HG02981 (cell line): ENCODE results near the gene RNF38.
A peak's percentile ranks its signal among the peaks of the same experiment; 100 is the strongest.
"Not testable (repeated sequence)": the region's sequence is repeated elsewhere in the genome, so short reads cannot be mapped to it uniquely, and the experiment has no call there.

ENCODE experiments used
- ATAC-seq: cut with Tn5 transposase; IDR thresholded peaks from one replicate; pipeline ENCODE4 v1.9.1; 2021; ENCODE audit warnings: mild to moderate bottlenecking, moderate library complexity; ENCODE audit not compliant: unreplicated experiment

RNF38 gene

GRCh38 chr9:36407122-36407723, 7.2 kb upstream of the RNF38 start:
- peak; percentile 64 for ATAC-seq

- no peak for ATAC-seq
These were observed 2.5 kb upstream of the RNF38 start for GRCh38 chr9:36402536-36402935.

DNA sequence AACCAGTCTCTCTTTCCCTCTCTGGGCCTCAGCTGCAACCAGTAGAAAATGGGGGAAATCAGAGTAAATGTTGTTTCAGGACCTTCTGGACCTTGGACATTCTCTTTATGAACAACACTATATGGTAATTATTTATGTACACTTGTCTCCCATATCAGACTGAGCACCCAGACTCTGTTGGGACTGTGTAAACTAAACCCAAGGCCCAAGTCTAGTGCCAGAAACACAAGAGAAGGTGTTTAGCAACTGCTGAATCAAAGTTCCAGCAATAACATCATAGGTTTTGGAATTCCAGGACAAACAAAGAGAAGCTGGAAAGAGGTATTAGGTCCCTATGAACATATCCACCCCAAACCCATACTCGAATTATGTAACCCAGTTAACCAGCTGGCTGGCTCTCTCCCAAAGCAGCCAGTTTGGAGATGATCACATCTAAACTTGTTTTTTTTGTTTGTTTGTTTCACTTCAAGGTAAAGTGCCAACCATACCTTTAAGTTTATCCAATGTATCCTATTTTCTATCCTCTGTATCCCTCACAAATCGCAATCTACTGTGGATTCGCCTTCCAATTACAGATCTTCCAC, 1.9 kb upstream of the RNF38 start:
- ATAC-seq, result no peak

DNA sequence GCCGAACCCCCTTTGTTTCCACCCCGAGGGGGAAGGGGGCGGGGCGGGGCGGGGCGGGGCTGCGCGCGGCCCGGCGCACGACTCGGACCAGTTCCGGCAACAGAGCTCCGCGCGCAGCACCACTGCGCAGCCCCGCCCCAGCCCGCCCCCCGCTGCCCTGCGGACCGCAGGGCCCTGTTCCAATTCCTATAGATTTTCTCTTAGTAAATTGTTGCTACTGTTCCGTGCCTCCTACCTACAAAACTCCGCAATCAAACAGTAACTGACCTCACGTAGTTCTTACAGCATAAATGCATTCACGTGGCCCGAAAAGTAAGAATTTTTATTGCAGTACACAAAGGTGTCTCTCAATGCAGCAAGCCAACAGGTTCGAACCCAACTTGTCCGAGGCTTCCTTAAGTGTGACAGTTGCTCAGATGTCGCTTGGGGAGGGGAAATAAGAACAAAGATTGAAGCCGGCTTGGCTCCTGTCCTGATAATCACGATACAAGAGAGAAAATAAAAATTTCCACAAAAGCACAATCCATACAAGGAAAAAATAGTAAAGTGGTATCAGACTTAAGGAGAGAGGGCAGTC, 1.2 kb upstream of the RNF38 start:
- peak; percentile 56 for ATAC-seq

DNA sequence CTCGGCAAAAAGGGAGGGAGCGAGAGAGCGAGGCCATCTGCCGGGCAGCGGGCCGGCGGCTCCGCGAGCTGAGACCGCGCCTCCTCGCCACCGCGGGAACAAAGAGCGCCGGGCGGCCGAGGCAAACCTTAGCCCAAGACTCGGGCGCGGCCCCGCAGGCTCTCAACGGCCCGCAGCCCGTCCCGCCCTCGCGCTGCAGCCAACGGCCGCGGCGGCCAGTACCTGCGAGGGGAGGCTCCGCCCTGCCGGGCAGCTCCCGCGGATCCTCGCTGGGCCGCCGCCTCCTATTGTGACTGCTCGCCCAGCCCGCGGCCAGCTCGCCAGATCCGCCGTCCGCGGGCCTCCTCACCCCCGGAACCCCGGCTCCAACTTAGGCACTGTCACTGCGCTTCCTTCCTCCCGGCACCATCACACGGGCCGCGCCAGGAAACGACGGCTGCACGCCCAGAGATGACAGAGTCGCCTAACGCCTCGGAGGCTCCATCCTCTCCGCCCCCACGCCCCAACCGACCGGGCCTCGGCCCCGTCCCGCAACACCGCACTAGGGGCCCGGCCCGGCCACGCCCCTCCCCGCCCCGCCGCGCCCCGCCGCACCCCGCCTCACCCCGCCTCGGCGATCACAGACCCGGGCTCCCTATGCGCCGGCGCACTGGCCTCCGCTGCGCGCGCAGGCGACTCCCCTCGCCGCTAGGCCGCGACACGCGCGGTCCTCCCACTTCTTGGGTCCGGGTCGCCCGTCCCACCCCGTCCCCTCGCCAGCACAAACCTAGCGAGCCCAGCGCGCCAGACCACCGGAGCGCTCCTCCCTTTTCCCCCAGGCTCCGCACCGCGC, 479 bp upstream of the RNF38 start:
- peak; percentile 60 for ATAC-seq

- ATAC-seq, result no peak
These were observed 1.3 kb downstream of the RNF38 start for GRCh38 chr9:36398745-36399144.

DNA sequence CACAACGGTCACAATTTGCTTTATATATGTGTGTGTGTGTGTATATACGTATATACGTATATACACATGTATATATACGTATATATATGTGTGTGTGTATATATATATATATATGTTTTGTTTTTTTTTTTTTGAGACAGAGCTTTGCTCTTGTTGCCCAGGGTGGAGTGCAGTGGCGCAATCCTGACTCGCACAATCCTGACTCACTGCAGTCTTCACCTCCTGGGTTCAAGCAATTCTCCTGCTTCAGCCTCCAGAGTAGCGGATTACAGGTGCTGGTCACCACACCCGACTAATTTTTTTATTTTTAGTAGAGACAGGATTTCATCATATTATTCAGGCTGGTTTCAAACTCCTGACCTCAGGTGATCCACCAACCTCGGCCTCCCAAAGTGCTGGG, 3.1 kb downstream of the RNF38 start:
- ATAC-seq, result no peak

GRCh38 chr9:36392489-36392888, 7.6 kb downstream of the RNF38 start:
- ATAC-seq, result no peak

GRCh38 chr9:36389590-36389989, 10.5 kb downstream of the RNF38 start:
- ATAC-seq, result no peak

DNA sequence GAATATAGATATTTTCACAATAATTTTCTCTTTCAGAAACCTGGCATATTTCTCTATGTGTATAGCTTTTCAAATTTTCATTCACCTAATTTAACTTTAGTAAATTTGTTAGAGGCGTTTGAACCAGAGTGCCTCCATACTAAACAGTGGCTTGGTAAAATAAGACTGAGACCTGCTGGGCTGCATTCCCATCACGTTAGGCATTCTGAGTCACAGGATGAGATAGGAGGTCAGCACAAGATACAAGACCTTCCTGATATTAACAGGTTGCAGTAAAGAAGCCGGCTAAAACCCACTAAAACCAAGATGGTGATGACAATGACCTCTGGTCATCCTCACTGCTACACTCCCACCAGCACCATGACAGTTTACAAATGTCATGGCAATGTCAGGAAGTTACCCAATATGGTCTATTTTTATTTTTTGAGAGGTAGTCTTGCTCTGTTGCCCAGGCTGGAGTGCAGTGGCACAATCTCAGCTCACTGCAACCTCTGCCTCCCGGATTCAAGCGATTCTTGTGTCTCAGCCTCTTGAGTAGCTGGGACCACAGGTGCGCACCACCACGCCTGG, 13.6 kb downstream of the RNF38 start:
- ATAC-seq, result not testable (repeated sequence)

DNA sequence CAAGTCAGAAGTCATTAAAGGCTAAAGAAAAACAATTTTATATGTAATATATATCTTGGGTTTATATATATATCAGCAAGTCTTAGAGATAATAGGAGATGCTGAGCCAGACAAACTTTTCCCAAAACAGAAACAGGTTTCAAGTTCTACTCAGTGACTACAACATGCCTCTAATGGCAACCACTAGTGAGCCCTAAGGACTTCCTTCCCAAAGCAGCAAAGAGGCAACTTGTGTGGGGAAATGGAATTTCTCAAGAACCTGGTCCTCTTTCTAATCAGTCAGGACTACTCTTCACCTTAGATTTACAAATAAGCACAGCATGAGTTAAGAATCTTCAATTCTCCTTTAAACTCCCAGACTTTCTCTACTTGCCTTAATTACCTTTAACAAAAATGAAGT, 17.6 kb downstream of the RNF38 start:
- ATAC-seq, result no peak

DNA sequence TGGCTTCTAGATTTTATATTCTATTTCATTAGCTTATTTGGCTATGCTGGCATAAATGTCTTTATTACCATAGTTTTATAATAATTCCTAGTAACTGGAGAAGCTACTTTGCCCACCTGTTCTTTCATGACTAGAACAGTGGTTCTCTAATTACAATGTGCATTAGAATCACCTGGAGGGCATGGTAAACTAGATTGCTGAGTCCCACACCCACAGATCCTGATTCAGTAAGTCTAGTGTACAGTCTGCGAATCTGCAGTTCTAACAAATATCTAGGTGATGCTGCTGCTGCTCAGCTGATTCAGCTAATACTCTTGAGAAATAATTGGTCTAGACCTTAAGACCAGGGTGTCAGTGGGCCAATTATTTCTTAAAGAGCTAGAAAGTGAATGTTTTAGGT, 35.5 kb downstream of the RNF38 start:
- ATAC-seq, result no peak

DNA sequence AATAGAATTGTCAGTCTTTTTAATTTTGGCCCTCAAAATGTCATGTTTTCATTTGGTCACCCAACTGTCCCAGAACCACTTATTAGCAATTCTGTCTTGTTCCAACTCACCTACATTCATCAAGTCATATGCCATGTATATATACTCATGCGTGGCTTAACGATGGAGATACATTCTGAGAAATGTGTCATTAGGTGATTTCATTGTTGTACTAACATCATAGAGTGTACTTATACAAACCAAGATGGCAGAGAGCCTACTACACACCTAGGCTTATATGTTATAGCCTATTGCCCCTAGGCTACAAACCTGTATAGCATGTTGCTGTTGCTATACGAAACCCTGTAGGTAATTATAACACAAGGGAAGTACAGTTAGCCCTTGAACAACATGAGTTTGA, 36.6 kb downstream of the RNF38 start:
- ATAC-seq, result no peak

DNA sequence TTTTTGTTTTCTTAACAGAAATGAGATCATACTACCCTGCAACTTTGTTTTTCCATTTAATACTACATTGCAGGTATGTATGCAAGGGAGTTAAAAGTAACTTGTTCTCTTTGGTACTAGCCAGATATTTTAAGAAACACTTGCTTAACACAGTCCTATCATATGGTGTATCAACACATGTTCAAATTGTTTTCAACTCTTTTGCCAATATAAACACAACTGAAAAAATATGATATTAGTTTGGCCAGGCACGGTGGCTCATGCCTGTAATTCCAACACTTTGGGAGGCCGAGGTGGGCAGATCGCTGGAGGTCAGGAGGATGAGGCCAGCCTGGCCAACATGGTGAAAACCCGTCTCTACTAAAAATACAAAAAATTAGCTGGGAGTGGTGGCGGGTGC, 41.6 kb downstream of the RNF38 start:
- ATAC-seq, result no peak

- ATAC-seq, result no peak
These were observed 42.4 kb downstream of the RNF38 start for GRCh38 chr9:36357639-36358038.

GRCh38 chr9:36346569-36346968, 53.5 kb downstream of the RNF38 start:
- ATAC-seq, result no peak

- ATAC-seq, result no peak
These were observed 54.8 kb downstream of the RNF38 start for GRCh38 chr9:36345103-36345846.

DNA sequence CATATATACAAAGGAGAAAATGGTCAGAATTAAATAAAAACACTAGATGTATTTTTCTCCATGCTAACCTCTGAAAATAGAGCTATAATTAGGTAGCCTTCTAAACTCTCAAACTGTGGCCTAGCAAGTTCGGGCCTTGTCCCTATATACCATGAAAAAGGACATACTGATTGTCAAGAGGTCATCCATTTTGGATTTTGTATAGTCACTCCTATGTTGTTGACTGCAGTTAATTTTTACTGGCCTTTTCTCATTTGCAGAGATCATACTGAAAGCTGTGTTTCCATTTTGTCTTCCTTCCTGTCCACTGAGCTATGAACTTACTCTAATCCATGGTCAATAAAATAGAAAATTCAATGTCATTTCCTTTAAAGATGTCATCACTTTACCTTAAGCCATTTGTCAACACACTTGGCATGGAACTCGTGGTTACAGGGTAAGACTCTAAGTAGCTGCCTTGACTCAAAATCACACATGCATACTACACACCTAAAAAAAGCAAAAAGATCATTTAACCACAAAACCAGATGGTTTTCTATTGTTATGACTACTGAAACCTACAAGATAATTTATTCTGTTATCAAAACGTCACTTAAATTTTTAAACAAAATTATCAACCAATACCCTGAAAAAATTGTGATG, 58.0 kb downstream of the RNF38 start:
- peak; percentile 54 for ATAC-seq

GRCh38 chr9:36337865-36338264, 62.2 kb downstream of the RNF38 start:
- ATAC-seq, result no peak

- no peak for ATAC-seq
These were observed 63.1 kb downstream of the RNF38 start for GRCh38 chr9:36337002-36337401.
